Neural progenitor cell (in vitro differentiated cells): ENCODE data around the gene FOXN3.

ENCODE experiments used
- EZH2phosphoT487 ChIP-seq: fragments of 200-600 bp; sonication (generic); IDR thresholded peaks from 2 replicates; pipeline ENCODE4 v1.6.1; 2017; ENCODE audit warnings: antibody characterized with exemption
- TF ChIP-seq, protein P1 (sequence below): fragments of 200-600 bp; sonication (generic); IDR thresholded peaks from 2 replicates; pipeline ENCODE4 v1.5.1; 2017; ENCODE audit warnings: antibody characterized with exemption, mild to moderate bottlenecking

DNA sequence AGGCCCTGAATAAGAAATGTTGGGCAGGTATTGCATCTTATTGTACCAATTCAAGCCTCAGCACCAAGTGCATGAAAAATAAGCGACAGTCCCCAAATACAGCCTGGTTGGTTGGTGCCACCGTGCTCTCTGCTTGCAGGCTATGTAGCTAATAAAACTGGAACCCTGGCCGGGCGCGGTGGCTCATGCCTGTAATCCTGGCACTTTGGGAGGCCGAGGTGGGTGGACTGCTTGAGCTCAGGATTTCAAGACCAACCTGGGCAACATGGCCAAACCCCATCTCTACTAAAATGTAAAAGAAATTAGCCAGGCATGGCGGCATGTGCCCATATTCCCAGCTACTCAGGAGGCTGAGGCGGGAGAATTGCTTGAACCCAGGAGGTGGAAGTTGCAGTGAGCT lies 25.5 kb downstream of the FOXN3 start:
- TF ChIP-seq, protein P1, sequence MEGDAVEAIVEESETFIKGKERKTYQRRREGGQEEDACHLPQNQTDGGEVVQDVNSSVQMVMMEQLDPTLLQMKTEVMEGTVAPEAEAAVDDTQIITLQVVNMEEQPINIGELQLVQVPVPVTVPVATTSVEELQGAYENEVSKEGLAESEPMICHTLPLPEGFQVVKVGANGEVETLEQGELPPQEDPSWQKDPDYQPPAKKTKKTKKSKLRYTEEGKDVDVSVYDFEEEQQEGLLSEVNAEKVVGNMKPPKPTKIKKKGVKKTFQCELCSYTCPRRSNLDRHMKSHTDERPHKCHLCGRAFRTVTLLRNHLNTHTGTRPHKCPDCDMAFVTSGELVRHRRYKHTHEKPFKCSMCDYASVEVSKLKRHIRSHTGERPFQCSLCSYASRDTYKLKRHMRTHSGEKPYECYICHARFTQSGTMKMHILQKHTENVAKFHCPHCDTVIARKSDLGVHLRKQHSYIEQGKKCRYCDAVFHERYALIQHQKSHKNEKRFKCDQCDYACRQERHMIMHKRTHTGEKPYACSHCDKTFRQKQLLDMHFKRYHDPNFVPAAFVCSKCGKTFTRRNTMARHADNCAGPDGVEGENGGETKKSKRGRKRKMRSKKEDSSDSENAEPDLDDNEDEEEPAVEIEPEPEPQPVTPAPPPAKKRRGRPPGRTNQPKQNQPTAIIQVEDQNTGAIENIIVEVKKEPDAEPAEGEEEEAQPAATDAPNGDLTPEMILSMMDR, result no peak
- TF ChIP-seq EZH2phosphoT487, result no peak
